ENCODE data around the gene KRTAP5-3. TPM values are rescaled to one million over a fixed set of nuclear protein-coding genes. Genes with fewer than 3 reads are reported as not detected.

KRTAP5-3 gene
- total and polyA plus RNA-seq, 2 donors (not counting 3 experiments of a cell fraction or from before 2014, with no cell fraction given): not detected

DNA sequence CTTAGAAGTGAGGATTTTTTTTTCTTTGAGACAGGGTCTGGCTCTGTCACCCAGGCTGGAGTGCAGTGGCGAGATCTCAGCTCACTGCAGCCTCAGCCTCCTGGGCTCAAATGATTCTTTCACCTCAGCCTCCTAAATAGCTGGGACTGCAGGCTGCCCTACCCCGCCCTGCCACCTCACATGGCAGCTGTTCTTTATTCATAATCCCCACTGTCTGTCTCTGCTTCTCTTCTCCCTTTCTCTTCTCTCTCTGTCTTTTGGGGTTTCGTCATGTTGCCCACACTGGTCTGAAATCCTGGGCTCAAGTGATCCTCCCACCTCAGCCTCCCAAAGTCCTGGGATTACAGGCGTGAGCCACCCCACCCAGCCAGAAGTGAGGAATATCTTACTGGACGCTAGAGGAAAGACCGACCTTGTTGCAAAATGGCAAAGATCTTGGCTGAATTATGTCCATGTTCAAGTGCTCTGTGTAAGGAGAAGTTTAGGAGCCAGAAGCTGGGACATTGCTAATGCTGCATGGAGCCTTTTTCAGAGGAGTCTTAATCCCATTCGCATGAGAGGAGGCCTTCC is 43.2 kb upstream of the KRTAP5-3 start:
- intact Hi-C loops (cut with micrococcal nuclease): no loop called here
- ChIA-PET POLR2A (no interaction called here), CTCF (interaction anchor here (1.1 to 6.0 kb wide), 11 partner anchors 12 to 506 kb away, joined by 3 to 337 read pairs (median 12); partner anchors contain the start of gene SYT8)
- TF ChIP-seq, protein P1, sequence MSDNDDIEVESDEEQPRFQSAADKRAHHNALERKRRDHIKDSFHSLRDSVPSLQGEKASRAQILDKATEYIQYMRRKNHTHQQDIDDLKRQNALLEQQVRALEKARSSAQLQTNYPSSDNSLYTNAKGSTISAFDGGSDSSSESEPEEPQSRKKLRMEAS (IDR thresholded peaks at IDR 0.05; ENCODE audit: insufficient read depth, insufficient read length): no peak
- TF ChIP-seq POLR2AphosphoS5 (IDR thresholded peaks at IDR 0.05; ENCODE audit: insufficient read depth, low read depth, low read length): no peak
- Histone ChIP-seq H4K20me1 (replicated peaks; ENCODE audit: control insufficient read depth, extremely low read depth, insufficient read depth, low read length) (no peaks in the 10 kb centered on the region), H3K27ac (ENCODE audit: insufficient read depth, low read depth, low read length) (no peak overlapping the region), H3K36me3 (ENCODE audit: control insufficient read depth in 2 of 2, extremely low read depth in 1 of 2, insufficient read depth in 2 of 2, low read length in 2 of 2) (no peaks in the 10 kb centered on the region), H3K4me3 (replicated peaks in 1 of 3; ENCODE audit: insufficient read depth in 1 of 3, low read depth in 1 of 3, low read length in 3 of 3) (no peak overlapping the region), H3K4me2 (ENCODE audit: insufficient read depth, low read length) (no peak overlapping the region), H3K27me3 (ENCODE audit: control insufficient read depth in 2 of 2, insufficient read depth in 2 of 2, low read length in 2 of 2) (peaks cover 0 to 4% of the 10 kb centered on the region in 2 experiments), H3K9ac (replicated peaks; ENCODE audit: extremely low read depth, insufficient read depth, low read length) (no peak overlapping the region), H3K9me1 (replicated peaks; ENCODE audit: control insufficient read depth, extremely low read depth, insufficient read depth, low read length) (no peaks in the 10 kb centered on the region), H2AFZ (ENCODE audit: low read depth, low read length) (no peak overlapping the region), H3K79me2 (ENCODE audit: control insufficient read depth, insufficient read depth, low read length) (no peaks in the 10 kb centered on the region), H3K9me3 (replicated peaks; ENCODE audit: control insufficient read depth, insufficient read depth, low read length) (no peaks in the 10 kb centered on the region), H3K4me1 (ENCODE audit: control insufficient read depth, extremely low read depth, insufficient read depth, low read length) (peaks cover 2% of the 10 kb centered on the region)
- BruUV-seq (replicated peaks): no TSS peak
- FAIRE-seq (no peak), DNase-seq (ENCODE audit: low read depth, low spot score) (no peak)
- dilution Hi-C loops (cut with MboI; ENCODE audit: extremely low pct_ligation_motif_present, low sequenced_read_pairs): no loop called here

DNA sequence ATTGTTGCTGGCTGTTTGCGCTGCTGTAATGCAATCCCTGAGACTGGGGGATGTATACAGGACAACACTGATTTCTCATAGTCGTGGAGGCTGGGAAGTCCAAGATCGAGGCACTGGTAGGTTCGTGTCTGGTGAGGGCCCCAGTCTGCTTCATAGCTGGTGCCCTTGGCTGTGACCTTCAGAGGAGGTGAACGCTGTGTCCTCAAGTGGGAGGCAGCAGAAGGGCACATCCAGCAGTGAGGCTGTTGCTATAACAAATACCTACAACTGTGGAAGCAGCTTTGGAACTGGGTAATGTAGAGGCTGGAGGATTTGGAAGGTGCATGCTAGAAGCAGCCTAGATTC is 42.6 kb upstream of the KRTAP5-3 start:
- dilution Hi-C loops (cut with MboI; ENCODE audit: extremely low pct_ligation_motif_present, low sequenced_read_pairs): no loop called here
- Histone ChIP-seq H3K36me3 (ENCODE audit: control insufficient read depth in 2 of 2, extremely low read depth in 1 of 2, insufficient read depth in 2 of 2, low read length in 2 of 2) (no peaks in the 10 kb centered on the region), H3K27ac (ENCODE audit: insufficient read depth, low read depth, low read length) (no peak overlapping the region), H3K9me3 (replicated peaks; ENCODE audit: control insufficient read depth, insufficient read depth, low read length) (no peaks in the 10 kb centered on the region), H3K4me3 (replicated peaks in 1 of 3; ENCODE audit: insufficient read depth in 1 of 3, low read depth in 1 of 3, low read length in 3 of 3) (no peak overlapping the region), H3K79me2 (ENCODE audit: control insufficient read depth, insufficient read depth, low read length) (no peaks in the 10 kb centered on the region), H3K4me2 (ENCODE audit: insufficient read depth, low read length) (no peak overlapping the region), H3K9me1 (replicated peaks; ENCODE audit: control insufficient read depth, extremely low read depth, insufficient read depth, low read length) (no peaks in the 10 kb centered on the region), H2AFZ (ENCODE audit: low read depth, low read length) (no peak overlapping the region), H3K4me1 (ENCODE audit: control insufficient read depth, extremely low read depth, insufficient read depth, low read length) (peaks cover 2% of the 10 kb centered on the region), H3K9ac (replicated peaks; ENCODE audit: extremely low read depth, insufficient read depth, low read length) (no peak overlapping the region), H4K20me1 (replicated peaks; ENCODE audit: control insufficient read depth, extremely low read depth, insufficient read depth, low read length) (no peaks in the 10 kb centered on the region), H3K27me3 (ENCODE audit: control insufficient read depth in 2 of 2, insufficient read depth in 2 of 2, low read length in 2 of 2) (peaks cover 0 to 4% of the 10 kb centered on the region in 2 experiments)
- CTCF ChIA-PET: interaction anchor here (1.0 to 6.0 kb wide), 7 partner anchors 12 to 507 kb away, joined by 3 to 337 read pairs (median 3); partner anchors contain the start of gene SYT8
- TF ChIP-seq POLR2AphosphoS5 (IDR thresholded peaks at IDR 0.05; ENCODE audit: insufficient read depth, low read depth, low read length) (no peak), GATA2 (IDR thresholded peaks at IDR 0.05; ENCODE audit: insufficient read depth, insufficient read length, low read depth, low read length) (no peak), POLR2A (IDR thresholded peaks at IDR 0.05; ENCODE audit: low read depth, low read length) (no peak)
- DNase-seq (ENCODE audit: low read depth, low spot score): no peak
- POLR2A ChIA-PET: no interaction called here
- FAIRE-seq: no peak
- intact Hi-C loops (cut with micrococcal nuclease): no loop called here
- no TSS peak for BruUV-seq (replicated peaks)
